ENCODE data around the gene CNDP2.
"Not testable (repeated sequence)": the region's sequence is repeated elsewhere in the genome, so short reads cannot be mapped to it uniquely, and the experiment has no call there.

Gene CNDP2

GRCh38 chr18:74518456-74519295 is 22.5 kb downstream of the CNDP2 start:
- no peak for DNase-seq (ENCODE audit: low read depth)

DNA sequence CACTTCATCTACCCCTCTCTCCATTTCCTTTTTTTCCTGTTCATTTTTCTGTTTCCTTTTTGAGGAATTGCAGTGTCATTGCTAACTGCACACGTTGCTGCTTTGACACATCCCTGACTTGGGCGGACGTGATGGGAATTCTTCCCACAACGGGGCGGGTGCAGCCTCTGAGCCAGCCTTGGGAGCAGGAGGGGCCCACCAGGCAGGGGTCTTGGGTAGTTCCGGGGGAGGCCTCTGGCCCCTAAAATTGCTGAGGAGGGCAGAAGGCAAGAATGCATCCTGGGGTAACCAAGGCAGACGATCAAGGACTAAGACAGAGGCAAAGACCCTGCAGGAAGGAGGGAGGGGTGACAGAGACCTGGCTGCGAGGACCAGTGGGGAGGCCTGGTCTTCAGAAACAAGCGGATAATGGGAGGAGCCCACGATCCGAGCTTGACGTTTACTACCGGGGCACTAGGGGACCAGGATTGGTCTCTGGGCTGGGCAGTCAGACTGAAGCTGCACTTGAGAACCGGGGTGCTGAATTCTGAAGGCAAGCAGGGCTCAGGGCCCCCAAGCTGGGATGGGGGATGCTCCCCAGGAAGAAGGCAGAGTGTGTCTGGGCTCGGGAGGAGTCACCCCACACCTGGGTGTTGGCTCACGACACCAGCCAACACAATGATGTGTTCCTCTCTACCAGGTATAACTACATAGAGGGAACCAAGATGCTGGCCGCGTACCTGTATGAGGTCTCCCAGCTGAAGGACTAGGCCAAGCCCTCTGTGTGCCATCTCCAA is 23.3 kb downstream of the CNDP2 start:
- DNase-seq (ENCODE audit: low read depth), result no peak

DNA sequence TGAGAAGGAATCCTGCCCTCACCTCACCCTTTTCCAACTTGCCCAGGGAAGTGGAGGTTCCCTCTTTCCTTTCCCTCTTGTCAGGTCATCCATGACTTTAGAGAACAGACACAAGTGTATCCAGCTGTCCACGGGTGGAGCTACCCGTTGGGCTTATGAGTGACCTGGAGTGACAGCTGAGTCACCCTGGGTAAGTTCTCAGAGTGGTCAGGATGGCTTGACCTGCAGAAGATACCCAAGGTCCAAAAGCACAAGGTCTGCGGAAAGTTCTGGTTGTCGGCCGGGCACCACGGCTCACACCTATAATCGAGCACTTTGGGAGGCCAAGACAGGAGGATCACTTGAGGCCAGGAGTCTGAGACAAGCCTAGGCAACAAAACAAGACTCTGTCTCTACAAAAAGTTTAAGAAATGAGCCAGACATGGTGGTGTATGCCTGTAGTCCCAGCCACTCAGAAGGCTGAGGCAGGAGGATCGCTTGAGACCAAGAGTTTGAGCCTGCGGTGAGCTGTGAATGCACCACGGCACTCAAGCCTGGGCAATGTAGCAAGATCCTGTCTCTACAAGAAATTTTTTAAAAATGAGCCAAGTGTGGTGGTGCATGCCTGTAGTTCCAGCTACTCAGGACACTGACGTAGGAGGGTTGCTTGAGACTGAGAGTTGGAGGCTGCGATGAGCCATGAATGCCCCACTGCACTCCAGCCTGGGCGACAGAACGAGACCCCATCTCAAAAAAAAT is 24.1 kb downstream of the CNDP2 start:
- no peak for DNase-seq (ENCODE audit: low read depth)

- no peak for DNase-seq (ENCODE audit: low read depth)
Measured at GRCh38 chr18:74521068-74521725, 25.0 kb downstream of the CNDP2 start.

DNA sequence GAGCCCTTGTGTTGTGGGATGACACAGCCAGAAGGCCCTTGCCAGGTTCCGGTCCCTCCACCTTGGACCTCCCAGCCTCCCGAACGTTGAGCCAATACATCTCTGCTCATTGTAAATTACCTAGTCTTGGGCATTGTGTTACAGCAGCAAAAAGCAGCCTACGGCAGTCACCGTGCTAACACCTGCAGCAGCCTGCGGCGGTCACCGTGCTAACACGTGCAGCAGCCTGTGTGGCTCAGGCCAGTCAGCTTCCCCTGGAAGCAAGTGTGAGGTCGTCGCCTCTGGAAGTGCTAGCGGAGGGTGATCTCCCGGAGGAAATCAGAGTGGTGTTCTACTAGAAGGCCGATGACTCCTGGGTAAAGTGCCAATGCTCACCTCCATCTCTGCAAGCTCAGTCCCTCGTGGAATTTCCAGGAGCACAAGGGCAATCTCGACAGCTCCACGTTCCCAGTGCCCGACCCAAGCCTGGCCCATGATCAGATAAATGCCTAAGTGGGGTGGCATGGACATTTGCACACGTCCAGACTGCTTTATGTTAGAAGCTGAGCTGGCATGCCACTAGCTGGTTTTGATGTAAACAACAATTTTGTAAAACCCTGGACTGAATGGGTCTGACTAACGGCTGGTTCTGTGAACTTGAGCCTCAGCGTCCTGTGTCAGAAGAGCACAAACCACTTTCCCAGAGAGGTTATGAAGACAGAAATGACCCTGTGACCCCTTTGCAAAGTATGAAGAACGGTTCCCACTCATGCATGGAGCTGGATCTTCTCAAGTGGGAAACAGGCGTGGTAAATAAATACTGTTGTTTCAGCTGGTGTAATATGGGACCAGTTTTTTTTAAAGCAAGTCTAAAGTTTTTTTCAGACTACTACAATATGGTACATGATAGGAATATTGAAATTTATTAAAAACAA is 26.7 kb downstream of the CNDP2 start:
- DNase-seq (ENCODE audit: low read depth), result no peak

DNA sequence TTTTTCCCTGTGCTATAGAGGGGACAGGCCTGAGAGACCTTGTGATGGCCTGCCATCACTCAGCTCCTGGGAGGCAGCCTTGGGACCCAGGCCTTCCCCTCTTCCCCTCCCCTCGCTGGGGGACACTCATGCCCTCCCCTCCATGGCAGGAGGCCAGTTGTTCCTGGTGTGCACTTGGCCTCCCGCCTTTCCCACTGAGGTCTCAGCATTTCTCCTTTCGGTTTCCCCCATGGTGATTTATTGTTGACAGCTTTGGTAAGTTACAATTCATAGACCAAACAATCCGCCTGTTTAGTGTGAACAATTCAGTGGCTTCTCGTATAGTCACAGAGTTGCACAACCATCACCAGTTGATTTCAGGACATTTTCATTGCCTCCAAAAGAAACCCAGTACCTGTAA is 27.9 kb downstream of the CNDP2 start:
- DNase-seq (ENCODE audit: low read depth), result no peak

- DNase-seq (ENCODE audit: low read depth), result not testable (repeated sequence)
Measured at GRCh38 chr18:74524915-74525314, 28.8 kb downstream of the CNDP2 start.

GRCh38 chr18:74525741-74526140 is 29.6 kb downstream of the CNDP2 start:
- no peak for DNase-seq (ENCODE audit: low read depth)

DNA sequence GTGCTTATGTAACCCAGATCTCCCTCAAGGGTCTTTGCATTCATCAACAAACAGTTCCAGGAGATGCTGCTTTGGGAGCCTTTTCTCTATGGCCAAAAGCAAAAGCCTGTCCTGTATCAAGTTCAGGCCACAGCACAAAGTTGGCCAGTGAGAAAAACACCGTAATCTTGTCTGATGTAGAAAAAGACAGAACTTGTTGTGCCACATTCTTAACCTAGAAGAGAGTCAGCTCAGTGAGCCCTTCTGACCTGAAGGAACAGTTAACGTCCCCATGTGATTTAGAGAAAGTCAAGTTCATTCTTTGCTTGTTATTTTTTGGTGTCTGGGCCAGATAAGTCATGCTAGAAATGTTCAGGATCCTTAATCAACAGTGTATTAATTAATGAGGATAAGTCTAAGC is 30.3 kb downstream of the CNDP2 start:
- DNase-seq (ENCODE audit: low read depth), result no peak

DNA sequence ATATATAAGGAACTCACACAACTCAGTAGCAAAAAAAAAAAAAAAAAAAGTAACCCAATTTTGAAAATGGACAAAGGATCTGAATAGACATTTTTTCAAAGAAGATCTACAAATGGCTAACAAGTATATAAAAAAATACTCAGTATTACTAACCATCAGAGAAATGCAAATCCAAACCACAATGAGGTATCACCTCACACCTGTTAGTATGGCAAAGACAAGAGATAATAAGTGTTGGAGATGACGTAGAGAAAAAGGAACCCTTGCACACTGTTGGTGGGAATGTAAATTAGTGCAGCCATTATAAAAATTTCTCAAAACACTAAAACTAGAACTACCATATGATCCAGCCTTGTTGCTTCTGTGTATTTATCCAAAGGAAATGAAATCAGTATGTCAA is 32.3 kb downstream of the CNDP2 start:
- no peak for DNase-seq (ENCODE audit: low read depth)

- no peak for DNase-seq (ENCODE audit: low read depth)
Measured at GRCh38 chr18:74528913-74529312, 32.8 kb downstream of the CNDP2 start.

DNA sequence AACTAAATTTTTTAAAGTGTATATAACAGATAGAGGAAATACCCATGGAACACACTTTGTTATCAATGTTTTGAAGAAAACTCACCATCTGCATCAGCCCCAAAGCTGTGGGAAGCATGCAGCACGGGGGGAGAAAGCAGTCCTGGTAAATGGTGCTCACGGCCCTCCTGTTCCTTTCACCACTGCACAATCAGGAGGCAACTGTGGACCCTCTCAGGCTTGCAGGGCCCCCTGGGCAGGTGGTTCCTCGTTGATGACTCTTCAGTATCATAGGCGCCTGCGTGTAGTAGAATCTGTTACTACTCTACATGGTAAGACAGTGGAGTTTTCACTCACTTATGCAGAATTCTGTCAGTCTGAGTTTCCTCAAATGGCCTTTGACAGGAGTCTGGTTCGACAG is 33.2 kb downstream of the CNDP2 start:
- no peak for DNase-seq (ENCODE audit: low read depth)

- no peak for DNase-seq (ENCODE audit: low read depth)
Measured at GRCh38 chr18:74529811-74530583, 33.8 kb downstream of the CNDP2 start.

DNA sequence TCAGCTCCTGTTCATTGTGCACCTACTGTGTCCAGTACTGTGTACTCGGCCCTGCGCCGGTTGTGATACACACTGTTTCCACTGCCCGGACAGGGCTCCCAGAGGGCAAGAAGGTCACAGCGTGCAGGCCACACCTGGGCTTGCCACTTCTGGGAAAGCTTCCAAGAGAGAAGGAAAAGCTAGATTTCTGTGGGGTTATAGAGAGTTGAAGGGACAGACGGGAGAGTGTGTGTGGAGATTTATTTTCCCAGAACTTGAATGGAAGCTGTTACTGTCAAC is 34.4 kb downstream of the CNDP2 start:
- no peak for DNase-seq (ENCODE audit: low read depth)

DNA sequence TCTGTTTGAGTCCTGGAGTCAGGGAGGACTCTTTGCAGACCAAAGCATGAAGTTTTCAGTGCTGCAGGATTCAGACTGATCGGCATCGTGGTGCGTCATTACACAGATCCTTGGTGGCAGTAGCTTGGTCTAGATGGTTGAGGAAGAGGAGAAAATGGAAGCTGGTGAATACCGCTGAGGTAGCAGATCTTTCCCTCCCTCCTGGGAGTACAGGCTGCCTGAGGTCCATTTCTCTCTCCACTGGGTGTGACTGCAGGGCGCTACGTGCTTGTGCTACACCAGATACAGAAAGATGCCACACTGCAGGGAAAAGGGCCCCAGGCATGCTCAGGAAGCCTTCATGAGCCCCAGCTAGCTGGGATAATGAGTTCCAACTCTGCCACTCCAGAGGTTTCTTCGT is 34.9 kb downstream of the CNDP2 start:
- no peak for DNase-seq (ENCODE audit: low read depth)

DNA sequence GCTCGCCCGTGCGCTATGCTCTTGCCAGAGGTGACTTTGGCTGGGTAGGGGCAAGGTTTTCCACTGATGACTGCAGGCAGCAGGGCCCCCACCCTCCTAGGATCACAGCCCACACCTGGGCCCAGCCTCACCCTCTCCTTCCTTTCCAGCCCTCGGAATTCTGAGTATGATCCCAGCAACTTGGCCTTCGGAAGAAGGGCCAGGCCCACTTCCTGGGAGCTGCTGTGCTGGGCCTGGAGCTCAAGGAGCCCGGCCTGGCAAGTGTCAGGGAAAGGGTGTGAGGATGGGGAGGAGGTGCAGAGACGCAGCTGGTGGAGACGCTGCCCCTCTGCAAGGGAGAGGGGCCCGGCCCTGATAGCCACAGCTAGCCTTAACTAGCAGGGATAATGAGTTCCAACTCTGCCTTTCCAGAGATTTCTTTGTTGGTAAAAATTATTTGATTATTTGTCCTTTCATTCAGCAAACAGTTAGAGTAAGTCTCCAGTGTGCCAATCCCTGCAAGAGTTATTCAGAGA is 36.4 kb downstream of the CNDP2 start:
- no peak for DNase-seq (ENCODE audit: low read depth)

GRCh38 chr18:74533666-74534065 is 37.5 kb downstream of the CNDP2 start:
- DNase-seq (ENCODE audit: low read depth), result no peak

GRCh38 chr18:74534150-74534969 is 38.2 kb downstream of the CNDP2 start, which contains the start of gene CNDP1:
CNDP1 (plus strand) TSS chr18:74534500; CDS start chr18:74534668, 168 bp downstream.
- no peak for DNase-seq (ENCODE audit: low read depth)

GRCh38 chr18:74534981-74535649 is 39.0 kb downstream of the CNDP2 start:
- no peak for DNase-seq (ENCODE audit: low read depth)

Data from activated T-helper 9 cell treated with anti-CD3 and anti-CD28 coated beads, Interleukin-2, amount 50 U/mL, for 16 hours (primary cell).